Measurements from ENCODE around the gene KCNMA1.
"Not testable (repeated sequence)": the region's sequence is repeated elsewhere in the genome, so short reads cannot be mapped to it uniquely, and the experiment has no call there.

KCNMA1 gene

GRCh38 chr10:77590344-77591237 lies 47.0 kb downstream of the KCNMA1 start:
- in situ Hi-C loops (cut with MboI; ENCODE audit: low sequenced_read_pairs): no loop called here

DNA sequence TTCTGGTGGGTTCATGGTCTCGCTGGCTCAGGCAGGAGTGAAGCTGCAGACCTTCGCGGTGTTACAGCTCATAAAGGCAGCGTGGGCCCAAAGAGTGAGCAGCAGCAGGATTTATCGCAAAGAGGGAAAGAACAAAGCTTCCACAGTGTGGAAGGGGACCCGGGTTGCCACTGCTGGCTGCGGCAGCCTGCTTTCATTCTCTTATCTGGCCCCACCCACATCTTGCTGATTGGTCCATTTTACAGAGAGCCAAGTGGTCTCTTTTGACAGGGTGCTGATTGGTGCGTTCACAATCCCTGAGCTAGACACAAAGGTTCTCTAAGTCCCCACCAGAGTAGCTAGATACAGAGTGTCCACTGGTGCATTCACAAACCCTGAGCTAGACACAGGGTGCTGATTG lies 47.9 kb downstream of the KCNMA1 start:
- in situ Hi-C loops (cut with MboI; ENCODE audit: low sequenced_read_pairs): not testable (repeated sequence)

DNA sequence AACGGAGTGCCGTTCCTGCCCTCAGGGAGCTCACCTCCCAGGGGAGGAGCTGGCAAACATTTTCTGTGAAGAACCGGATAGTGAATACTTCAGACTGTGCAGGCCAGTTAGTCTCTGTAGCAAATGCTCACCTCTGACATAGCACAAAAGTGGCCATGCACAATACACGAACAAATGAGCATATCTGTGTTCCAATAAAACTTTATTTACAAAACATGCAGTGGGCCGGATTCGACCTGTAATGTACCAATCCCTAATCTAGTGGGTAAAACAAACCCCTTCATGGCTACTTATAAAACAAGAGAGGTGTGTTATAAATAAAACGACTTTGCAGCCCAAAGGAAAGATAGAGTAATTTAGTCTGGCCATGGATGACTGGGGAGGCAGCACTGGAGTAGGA lies 48.7 kb downstream of the KCNMA1 start:
- in situ Hi-C loops (cut with MboI; ENCODE audit: low sequenced_read_pairs): no loop called here

DNA sequence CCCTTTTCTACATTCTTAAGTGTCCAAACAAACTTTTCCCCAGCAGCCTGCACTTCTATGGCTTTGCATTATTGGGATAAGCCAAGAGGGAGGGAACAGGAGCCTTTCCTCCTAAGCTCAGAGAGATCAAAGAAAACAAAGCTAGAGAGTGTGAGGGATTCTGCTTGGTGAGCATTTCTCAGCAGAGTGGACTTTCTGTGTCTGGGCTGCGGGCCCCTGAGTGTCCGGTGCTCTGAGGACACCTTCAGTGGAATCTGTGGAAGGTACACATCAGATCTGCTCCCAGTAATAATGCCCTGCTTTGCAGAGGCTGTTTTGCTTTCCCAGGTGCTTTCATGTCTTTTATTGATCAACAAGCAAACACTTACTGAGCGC lies 50.2 kb downstream of the KCNMA1 start:
- in situ Hi-C loops (cut with MboI; ENCODE audit: low sequenced_read_pairs): no loop called here

- in situ Hi-C loops (cut with MboI; ENCODE audit: low sequenced_read_pairs): no loop called here
Measured at GRCh38 chr10:77586719-77587415, 50.7 kb downstream of the KCNMA1 start.

- in situ Hi-C loops (cut with MboI; ENCODE audit: low sequenced_read_pairs): no loop called here
Measured at GRCh38 chr10:77584938-77585337, 52.7 kb downstream of the KCNMA1 start.

- in situ Hi-C loops (cut with MboI; ENCODE audit: low sequenced_read_pairs): no loop called here
Measured at GRCh38 chr10:77583527-77583926, 54.1 kb downstream of the KCNMA1 start.

GRCh38 chr10:77582710-77583115 lies 54.9 kb downstream of the KCNMA1 start:
- in situ Hi-C loops (cut with MboI; ENCODE audit: low sequenced_read_pairs): no loop called here

DNA sequence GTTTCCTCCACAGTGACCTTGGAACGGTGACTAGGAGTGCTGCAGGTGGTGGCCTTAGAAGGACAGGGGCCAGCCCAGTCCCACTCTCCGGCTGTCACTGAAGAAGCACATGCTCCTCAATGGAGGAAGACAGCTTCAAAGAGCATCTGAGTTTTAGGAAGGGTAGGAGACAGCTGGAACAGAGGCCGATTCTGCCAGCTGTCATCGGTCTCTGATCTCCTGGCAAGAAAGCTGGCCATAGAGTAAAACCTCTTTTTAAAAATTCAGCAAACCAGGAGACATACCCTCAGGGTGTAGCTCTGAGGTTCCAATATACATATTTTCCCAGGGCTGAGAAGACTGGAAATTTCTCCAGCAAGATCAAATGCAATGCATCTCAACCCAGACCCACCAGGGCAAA lies 55.9 kb downstream of the KCNMA1 start:
- in situ Hi-C loops (cut with MboI; ENCODE audit: low sequenced_read_pairs): no loop called here

DNA sequence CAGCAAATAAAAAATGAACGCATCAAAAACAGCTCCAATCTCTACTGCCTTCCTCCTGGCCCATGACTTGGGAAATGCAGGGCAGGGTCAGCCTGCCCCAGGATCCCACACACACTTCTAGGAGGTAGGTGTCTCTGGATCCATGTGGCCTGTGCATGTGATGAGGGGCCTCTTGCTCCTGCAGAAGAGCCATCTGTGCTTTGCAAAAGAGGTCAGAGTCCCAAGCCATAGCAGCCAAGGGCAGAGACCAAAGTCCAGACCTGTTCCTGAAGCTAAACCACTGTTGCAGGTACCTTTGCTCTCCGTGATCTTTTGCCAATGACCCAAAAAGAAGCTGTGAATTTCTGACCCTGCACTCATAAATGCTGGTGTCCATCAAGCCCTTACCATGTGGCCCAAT lies 57.1 kb downstream of the KCNMA1 start:
- in situ Hi-C loops (cut with MboI; ENCODE audit: low sequenced_read_pairs): no loop called here

GRCh38 chr10:77578583-77579227 lies 58.9 kb downstream of the KCNMA1 start:
- in situ Hi-C loops (cut with MboI; ENCODE audit: low sequenced_read_pairs): no loop called here

DNA sequence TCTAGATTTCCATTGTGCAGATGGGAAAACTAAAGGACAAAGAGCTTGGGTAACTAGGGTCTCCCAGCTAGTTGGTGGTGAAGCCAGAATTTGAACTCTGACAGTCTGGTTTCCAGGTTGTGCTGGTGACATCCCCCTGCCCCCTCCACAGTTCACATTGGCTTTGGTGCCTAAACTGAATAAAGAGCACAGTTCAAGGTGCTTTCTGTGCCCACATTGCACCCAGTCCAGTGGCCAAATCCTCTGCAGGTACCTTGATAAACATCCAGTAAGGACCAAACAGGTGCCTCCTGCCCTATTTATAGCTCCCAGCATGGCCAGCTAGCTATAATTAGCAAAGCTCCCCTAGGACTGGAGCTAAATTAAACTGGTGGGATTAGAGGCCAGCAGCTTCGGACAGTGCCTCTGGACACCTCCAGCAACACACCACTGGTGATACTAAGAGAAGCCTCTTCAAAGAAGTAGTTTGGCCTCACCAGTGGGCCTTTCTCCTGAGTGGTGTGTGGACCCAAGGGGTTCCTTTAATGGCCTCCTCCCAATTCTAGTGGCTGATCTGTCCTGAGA lies 59.9 kb downstream of the KCNMA1 start:
- in situ Hi-C loops (cut with MboI; ENCODE audit: low sequenced_read_pairs): no loop called here

DNA sequence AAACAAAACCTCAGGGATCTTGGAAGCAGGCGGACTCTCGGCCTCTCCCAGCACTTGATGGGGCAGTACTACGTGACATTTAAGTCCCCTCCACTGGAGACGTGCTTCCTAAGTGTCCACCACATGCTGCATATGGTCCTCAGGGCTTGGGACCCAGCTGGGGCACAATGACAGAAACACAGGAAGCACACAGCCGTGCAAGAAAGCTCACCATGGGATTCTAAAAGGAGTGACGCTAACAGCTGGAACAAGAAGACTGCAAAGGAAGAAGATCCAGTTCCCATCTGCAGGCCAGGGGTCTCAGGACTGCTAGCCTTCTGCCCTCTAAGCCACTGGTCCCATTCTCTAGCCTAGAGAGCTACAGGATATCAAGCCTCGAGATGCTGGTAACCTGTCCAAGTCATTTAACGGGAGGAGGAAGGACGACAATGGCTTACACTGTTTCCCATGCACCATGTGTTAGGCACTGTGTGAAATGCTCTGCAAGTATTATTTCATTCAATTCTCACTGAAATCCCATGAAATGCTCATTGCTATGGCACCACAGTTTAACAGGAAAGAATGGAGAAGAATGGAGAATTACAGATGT lies 61.1 kb downstream of the KCNMA1 start:
- in situ Hi-C loops (cut with MboI; ENCODE audit: low sequenced_read_pairs): no loop called here

DNA sequence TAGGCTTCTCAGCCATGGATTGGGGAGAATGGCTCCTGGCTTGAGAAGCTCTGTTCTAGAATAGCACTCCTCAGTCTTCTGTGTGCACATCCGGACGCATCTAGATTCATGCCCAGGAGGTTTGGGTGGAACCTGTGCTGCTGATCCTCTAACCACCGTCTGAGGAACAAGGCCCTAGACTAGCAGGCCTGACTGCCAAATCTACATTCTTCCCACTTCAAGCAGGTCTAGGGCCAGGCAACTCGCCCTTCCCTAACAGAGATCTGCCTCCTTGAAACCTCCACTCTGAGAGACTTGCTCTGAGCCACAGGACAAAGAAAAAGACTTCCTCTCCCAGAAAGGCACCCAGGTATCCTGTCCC lies 61.6 kb downstream of the KCNMA1 start:
- in situ Hi-C loops (cut with MboI; ENCODE audit: low sequenced_read_pairs): no loop called here

- in situ Hi-C loops (cut with MboI; ENCODE audit: low sequenced_read_pairs): no loop called here
Measured at GRCh38 chr10:77575271-77576006, 62.2 kb downstream of the KCNMA1 start.

GRCh38 chr10:77574438-77574837 lies 63.2 kb downstream of the KCNMA1 start:
- in situ Hi-C loops (cut with MboI; ENCODE audit: low sequenced_read_pairs): no loop called here

DNA sequence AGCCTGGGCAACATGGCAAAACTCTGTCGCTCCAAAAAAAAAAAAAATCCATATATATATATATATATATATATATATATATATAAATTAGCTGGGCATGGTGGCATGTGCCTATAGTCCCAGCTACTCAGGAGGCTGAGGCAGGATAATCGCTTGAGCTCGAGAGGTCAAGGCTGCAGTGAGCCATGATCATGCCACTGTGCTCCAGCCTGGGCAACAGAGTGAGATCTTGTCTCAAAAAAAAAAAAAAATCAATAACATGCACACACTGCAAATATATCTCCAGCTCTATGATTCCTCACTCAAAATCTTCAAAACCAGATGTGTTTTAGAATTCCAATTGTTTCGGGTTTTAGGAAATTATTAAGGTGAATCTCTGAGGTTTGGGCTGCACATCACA lies 65.1 kb downstream of the KCNMA1 start:
- in situ Hi-C loops (cut with MboI; ENCODE audit: low sequenced_read_pairs): not testable (repeated sequence)

DNA sequence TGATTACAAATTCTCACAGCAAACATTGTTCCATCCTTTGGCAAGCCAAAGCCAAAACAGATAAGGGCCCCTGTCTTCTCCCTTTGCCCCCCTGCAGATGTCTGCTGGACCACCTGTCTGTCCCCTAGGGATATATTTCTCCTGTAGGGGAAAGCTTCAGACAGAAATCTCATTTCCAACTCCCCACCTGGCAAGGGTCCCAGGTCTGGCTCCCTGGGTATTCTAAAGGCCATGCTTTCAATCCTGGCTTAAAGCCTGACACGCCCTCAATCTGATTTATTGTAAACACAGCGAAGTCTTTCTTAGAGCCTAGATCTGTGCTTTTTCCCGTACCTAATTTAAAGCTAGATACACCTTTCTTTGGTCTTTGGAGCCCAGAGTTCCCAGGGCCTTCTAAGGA lies 66.1 kb downstream of the KCNMA1 start:
- in situ Hi-C loops (cut with MboI; ENCODE audit: low sequenced_read_pairs): no loop called here

DNA sequence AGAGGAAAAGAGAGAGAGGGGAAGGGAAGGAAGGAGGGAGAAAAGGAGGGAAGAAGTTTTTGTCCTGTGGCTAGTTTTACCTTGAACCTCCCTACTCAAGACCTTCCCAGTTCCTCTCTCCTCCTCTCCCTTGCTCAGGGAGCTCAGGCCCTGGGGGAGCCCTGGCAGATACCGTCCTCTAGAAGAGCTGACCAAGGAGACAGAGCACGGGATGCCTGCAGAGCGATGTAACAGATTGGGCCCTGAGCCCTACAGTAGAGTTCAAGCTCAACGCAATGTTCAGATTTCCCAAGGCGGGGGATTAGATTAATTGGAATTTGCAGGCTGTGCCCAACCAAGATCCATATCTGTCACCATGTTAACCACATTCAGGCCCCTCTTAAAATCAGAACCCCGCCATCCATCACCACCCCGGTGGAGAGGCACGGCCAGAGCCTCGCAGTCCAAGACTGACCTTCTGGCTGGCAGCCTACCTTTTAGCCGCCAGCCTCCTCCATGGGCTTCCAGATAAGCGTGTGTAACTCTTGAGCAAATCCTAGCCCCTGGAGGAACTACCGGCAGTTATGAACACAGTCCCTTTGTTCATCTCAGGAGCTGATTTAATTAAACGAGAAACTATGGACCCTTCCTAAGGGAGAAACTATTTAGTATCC lies 70.6 kb downstream of the KCNMA1 start:
- in situ Hi-C loops (cut with MboI; ENCODE audit: low sequenced_read_pairs): no loop called here

GRCh38 chr10:77566236-77566635 lies 71.4 kb downstream of the KCNMA1 start:
- in situ Hi-C loops (cut with MboI; ENCODE audit: low sequenced_read_pairs): no loop called here
